ENCODE data around the gene SMC4.
A peak's percentile ranks its signal among the peaks of the same experiment; 100 is the strongest.

SMC4 gene

GRCh38 chr3:160381470-160381869, 18.0 kb upstream of the SMC4 start:
- Mint-ChIP-seq H3K36me3 (peaks cover 24% of the 10 kb centered on the region), H3K27me3 (no peaks in the 10 kb centered on the region), H3K4me3 (no peak overlapping the region), H3K4me1 (no peaks in the 10 kb centered on the region), H3K27ac (no peak overlapping the region), H3K9me3 (no peaks in the 10 kb centered on the region)
- no peak for ATAC-seq

DNA sequence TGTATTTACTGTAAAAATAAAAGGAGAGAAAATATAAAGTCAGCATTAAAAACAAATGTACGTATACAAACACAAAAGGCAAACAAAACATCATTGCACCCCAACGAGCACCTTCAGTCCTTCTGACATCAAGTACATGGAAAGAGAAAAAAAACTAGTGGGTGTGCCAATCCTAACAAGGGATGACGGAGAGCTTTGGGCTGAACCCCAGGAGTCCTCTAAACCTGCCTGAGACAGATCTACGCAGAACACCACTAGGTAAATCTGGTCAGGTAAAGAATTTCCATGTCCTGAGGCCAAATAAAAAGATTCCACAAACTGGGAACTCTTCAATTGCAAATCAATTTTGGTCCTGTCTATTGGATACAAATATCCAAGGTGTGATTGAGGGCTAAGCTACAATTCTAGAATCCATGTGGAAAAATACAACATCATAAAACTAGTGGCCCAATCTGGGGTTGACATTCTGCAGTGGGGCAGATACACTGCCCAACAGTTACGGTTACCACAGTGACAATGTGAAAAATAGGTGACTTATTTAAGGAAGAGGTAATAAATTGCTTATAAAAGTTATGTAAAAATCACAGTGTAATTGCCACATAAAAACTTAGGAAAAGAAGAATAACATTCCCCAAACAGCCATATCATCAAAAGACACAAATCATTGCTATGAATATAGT, 14.7 kb upstream of the SMC4 start:
- Mint-ChIP-seq H3K4me3 (no peak overlapping the region), H3K27me3 (no peaks in the 10 kb centered on the region), H3K27ac (no peak overlapping the region), H3K9me3 (no peaks in the 10 kb centered on the region), H3K36me3 (peaks cover 27% of the 10 kb centered on the region), H3K4me1 (no peaks in the 10 kb centered on the region)
- ATAC-seq: no peak

- no peak overlapping the region for H3K27ac Mint-ChIP-seq
- H3K36me3 Mint-ChIP-seq: peaks cover 23% of the 10 kb centered on the region
- H3K4me3 Mint-ChIP-seq: no peak overlapping the region
- no peak for ATAC-seq
- peaks cover 14% of the 10 kb centered on the region for H3K4me1 Mint-ChIP-seq
- H3K9me3 Mint-ChIP-seq: no peaks in the 10 kb centered on the region
- H3K27me3 Mint-ChIP-seq: no peaks in the 10 kb centered on the region
Measured at GRCh38 chr3:160390565-160391138, 8.8 kb upstream of the SMC4 start.

GRCh38 chr3:160392798-160393197, 6.7 kb upstream of the SMC4 start:
- H3K36me3 Mint-ChIP-seq: peaks cover 12% of the 10 kb centered on the region
- no peak overlapping the region for H3K27ac Mint-ChIP-seq
- no peak for ATAC-seq
- H3K4me3 Mint-ChIP-seq: no peak overlapping the region
- peaks cover 20% of the 10 kb centered on the region for H3K4me1 Mint-ChIP-seq
- H3K27me3 Mint-ChIP-seq: no peaks in the 10 kb centered on the region
- no peaks in the 10 kb centered on the region for H3K9me3 Mint-ChIP-seq

GRCh38 chr3:160393346-160394008, 6.0 kb upstream of the SMC4 start:
- H3K4me3 Mint-ChIP-seq: no peak overlapping the region
- no peaks in the 10 kb centered on the region for H3K27me3 Mint-ChIP-seq
- no peaks in the 10 kb centered on the region for H3K9me3 Mint-ChIP-seq
- peaks cover 25% of the 10 kb centered on the region for H3K4me1 Mint-ChIP-seq
- peaks cover 10% of the 10 kb centered on the region for H3K36me3 Mint-ChIP-seq
- ATAC-seq: no peak
- no peak overlapping the region for H3K27ac Mint-ChIP-seq

- no peak overlapping the region for H3K4me3 Mint-ChIP-seq
- peaks cover 10% of the 10 kb centered on the region for H3K36me3 Mint-ChIP-seq
- no peaks in the 10 kb centered on the region for H3K9me3 Mint-ChIP-seq
- no peak overlapping the region for H3K27ac Mint-ChIP-seq
- peaks cover 30% of the 10 kb centered on the region for H3K4me1 Mint-ChIP-seq
- no peak for ATAC-seq
- no peaks in the 10 kb centered on the region for H3K27me3 Mint-ChIP-seq
Measured at GRCh38 chr3:160394009-160394392, 5.4 kb upstream of the SMC4 start.

GRCh38 chr3:160395297-160395696, 4.2 kb upstream of the SMC4 start:
- ATAC-seq: no peak
- Mint-ChIP-seq H3K36me3 (peaks cover 6% of the 10 kb centered on the region), H3K4me1 (peaks cover 34% of the 10 kb centered on the region), H3K27me3 (no peaks in the 10 kb centered on the region), H3K9me3 (no peaks in the 10 kb centered on the region), H3K4me3 (no peak overlapping the region), H3K27ac (no peak overlapping the region)

DNA sequence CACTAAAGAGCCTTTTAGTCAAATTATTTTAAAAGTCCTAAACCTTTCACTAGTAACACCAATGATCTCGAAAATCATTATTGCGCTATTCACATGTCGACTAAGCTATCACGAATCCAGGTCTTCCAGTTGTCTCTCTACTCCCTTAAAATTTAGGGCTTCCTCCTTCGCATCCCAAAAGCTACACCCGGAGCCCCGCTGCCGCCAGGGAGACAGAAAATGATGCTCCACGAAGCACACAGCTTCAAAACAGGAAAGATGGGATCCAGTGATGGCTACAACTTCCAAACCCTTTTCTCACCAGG, 678 bp upstream of the SMC4 start:
- peak overlapping the region; percentile 96 for H3K4me3 Mint-ChIP-seq
- peak overlapping the region; percentile 93 for H3K27ac Mint-ChIP-seq
- peaks cover 18% of the 10 kb centered on the region for H3K27me3 Mint-ChIP-seq
- peaks cover 20% of the 10 kb centered on the region for H3K36me3 Mint-ChIP-seq
- H3K4me1 Mint-ChIP-seq: peaks cover 42% of the 10 kb centered on the region
- no peak for ATAC-seq
- no peaks in the 10 kb centered on the region for H3K9me3 Mint-ChIP-seq

DNA sequence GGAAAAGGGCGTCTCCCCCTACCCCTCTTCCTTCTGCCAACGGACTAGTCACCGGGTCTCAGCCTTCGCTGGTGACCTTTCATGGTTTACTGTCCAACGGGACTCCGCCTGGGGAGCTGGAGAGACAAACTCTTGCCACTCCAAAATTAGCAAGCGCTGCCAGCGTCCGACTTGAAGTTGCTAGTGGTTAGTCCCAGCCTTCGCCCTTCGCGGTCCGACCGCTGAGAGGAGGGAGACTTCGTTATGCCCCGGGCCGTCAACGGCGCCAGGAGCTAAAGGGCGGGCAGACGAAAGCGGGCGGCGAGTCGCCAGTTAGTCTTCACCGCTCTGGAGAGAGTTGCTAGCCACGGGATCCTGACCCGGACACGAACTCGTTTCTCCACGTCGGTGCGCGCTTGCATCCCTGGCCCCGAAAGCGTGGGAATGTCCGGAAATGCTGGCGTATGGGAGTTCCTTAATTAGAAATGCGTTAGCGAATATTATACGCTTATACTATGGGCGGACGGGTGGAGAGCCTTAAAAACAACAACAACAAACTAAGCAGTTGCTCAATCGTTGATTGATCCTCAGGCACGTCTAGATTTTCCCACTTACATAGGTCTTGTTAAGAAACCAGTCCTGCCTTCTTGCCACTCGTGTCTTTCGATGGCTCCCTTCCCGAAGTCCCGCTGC, 716 bp downstream of the SMC4 start:
- H3K27me3 Mint-ChIP-seq: peaks cover 18% of the 10 kb centered on the region

GRCh38 chr3:160400702-160401150, 1.3 kb downstream of the SMC4 start:
- H3K4me1 Mint-ChIP-seq: peaks cover 46% of the 10 kb centered on the region
- peaks cover 18% of the 10 kb centered on the region for H3K27me3 Mint-ChIP-seq
- peak overlapping the region; percentile 93 for H3K27ac Mint-ChIP-seq
- no peak for ATAC-seq
- no peaks in the 10 kb centered on the region for H3K9me3 Mint-ChIP-seq
- H3K4me3 Mint-ChIP-seq: peak overlapping the region; percentile 96
- H3K36me3 Mint-ChIP-seq: peaks cover 30% of the 10 kb centered on the region

More for the DNA sequence above, 716 bp downstream of the SMC4 start:
- peak; percentile 31 for ATAC-seq
- Mint-ChIP-seq H3K27ac (peak overlapping the region; percentile 93), H3K9me3 (no peaks in the 10 kb centered on the region), H3K4me3 (peak overlapping the region; percentile 96), H3K36me3 (peaks cover 30% of the 10 kb centered on the region), H3K4me1 (peaks cover 46% of the 10 kb centered on the region)

DNA sequence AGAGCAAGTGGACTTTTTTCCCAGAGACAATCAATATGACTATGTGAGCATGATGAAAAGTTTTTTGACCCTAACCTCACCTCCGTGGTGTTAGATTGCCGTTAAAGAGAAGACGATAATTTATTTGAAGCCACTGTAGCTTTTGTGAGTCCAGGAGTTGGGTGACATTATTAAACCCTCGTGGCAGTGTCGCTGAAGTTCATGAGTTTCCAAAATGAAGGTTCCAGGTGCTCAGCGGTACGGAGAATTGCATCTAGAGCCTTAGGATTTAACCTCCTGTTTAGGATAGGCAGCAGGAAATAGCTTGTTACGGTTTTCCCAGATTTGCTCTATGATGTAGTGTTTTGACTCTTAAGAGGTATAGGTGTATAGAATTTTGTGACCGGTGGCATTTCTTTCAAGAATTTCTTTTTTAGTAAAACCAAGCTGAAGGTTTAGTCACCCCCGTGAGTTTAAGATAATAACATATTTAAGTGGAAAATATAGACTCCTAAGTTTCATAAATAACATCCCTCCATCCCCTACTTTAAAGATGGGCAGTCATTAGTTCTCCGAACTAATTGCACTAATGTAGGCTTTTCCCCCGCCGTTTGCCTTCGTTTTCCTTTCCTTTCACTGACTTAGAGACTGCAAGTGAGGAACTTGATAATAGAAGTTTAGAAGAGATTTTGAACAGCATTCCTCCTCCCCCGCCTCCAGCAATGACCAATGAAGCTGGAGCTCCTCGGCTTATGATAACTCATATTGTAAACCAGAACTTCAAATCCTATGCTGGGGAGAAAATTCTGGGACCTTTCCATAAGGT, 2.0 kb downstream of the SMC4 start:
- ATAC-seq: no peak
- peak overlapping the region; percentile 93 for H3K27ac Mint-ChIP-seq
- H3K27me3 Mint-ChIP-seq: peaks cover 18% of the 10 kb centered on the region
- H3K9me3 Mint-ChIP-seq: no peaks in the 10 kb centered on the region
- H3K4me1 Mint-ChIP-seq: peaks cover 46% of the 10 kb centered on the region
- H3K36me3 Mint-ChIP-seq: peaks cover 30% of the 10 kb centered on the region
- H3K4me3 Mint-ChIP-seq: peak overlapping the region; percentile 96

GRCh38 chr3:160402221-160403027, 3.0 kb downstream of the SMC4 start:
- Mint-ChIP-seq H3K36me3 (peaks cover 30% of the 10 kb centered on the region), H3K9me3 (no peaks in the 10 kb centered on the region), H3K27me3 (peaks cover 18% of the 10 kb centered on the region), H3K27ac (peak overlapping the region; percentile 93), H3K4me1 (peaks cover 40% of the 10 kb centered on the region), H3K4me3 (peak overlapping the region; percentile 57)
- no peak for ATAC-seq

- Mint-ChIP-seq H3K27ac (no peak overlapping the region), H3K4me3 (no peak overlapping the region), H3K36me3 (peaks cover 32% of the 10 kb centered on the region), H3K27me3 (peaks cover 18% of the 10 kb centered on the region), H3K9me3 (no peaks in the 10 kb centered on the region), H3K4me1 (peaks cover 38% of the 10 kb centered on the region)
- no peak for ATAC-seq
Measured at GRCh38 chr3:160403028-160403545, 3.6 kb downstream of the SMC4 start.

DNA sequence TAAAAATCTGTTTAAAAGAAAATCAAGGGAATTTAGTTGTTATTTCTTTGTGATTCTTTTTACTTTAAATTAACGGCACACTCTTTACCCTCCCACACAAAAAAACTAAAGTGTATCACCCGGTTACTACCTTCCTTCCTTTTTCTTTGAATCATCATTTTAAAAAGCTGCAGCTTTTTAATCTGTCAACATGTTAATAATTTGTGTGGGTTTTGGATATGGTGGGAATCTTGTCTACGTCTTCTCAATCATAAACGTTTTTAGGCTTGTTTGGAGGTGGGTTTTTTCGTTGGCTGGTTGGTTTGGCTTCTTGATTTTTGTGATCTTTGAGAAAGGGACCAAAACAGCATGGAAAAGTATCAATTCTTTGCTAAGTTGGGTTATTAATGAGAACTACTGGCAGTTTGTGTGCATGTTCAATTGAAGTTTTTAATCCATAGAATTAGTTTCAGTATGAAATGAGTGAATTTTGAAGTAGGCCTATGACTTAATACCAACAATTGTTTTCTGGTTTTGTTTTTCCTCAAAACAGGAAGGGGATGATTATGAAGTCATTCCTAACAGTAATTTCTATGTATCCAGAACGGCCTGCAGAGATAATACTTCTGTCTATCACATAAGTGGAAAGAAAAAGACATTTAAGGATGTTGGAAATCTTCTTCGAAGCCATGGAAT, 4.5 kb downstream of the SMC4 start:
- no peak for ATAC-seq
- Mint-ChIP-seq H3K36me3 (peaks cover 39% of the 10 kb centered on the region), H3K9me3 (no peaks in the 10 kb centered on the region), H3K4me3 (peak overlapping the region; percentile 31), H3K27ac (no peak overlapping the region), H3K27me3 (peaks cover 18% of the 10 kb centered on the region), H3K4me1 (peaks cover 30% of the 10 kb centered on the region)

Data from stimulated activated memory B cell treated with anti-CD40 and anti-IgM and Interleukin-4, amounts not matched to agents 10 μg/mL and 1 μg/mL and 100 μg/mL, for 72 hours (primary cell).